UCSD-AML1 (cell line): ENCODE data around the gene FRAT2.

Experiments used
- DNase-seq: peaks from one replicate; lab custom pipeline; 2025; ENCODE audit not compliant: unreplicated experiment; lab: John Stamatoyannopoulos, UW

The FRAT2 gene

GRCh38 chr10:97327348-97328294 lies 6.9 kb downstream of the FRAT2 start:
- no peak for DNase-seq

- no peak for DNase-seq
Observed at GRCh38 chr10:97325754-97326153, 8.8 kb downstream of the FRAT2 start.

GRCh38 chr10:97323501-97323900 lies 11.0 kb downstream of the FRAT2 start:
- DNase-seq: no peak

GRCh38 chr10:97321804-97322190 lies 12.7 kb downstream of the FRAT2 start:
- DNase-seq: no peak

- peak; percentile 73 for DNase-seq
Observed at GRCh38 chr10:97321032-97321803, 13.3 kb downstream of the FRAT2 start.

GRCh38 chr10:97320480-97321031 lies 14.0 kb downstream of the FRAT2 start:
- DNase-seq: peak; percentile 70

GRCh38 chr10:97319671-97320479 lies 14.7 kb downstream of the FRAT2 start:
- DNase-seq: peak; percentile 84

GRCh38 chr10:97318772-97319651 lies 15.5 kb downstream of the FRAT2 start, which contains the start of gene FRAT1:
TSS of gene FRAT1 (plus strand) at chr10:97319271. CDS start at chr10:97319454, 183 bp downstream.
- DNase-seq: peak; percentile 89

- DNase-seq: no peak
Observed at GRCh38 chr10:97314671-97315070, 19.9 kb downstream of the FRAT2 start.

- no peak for DNase-seq
Observed at GRCh38 chr10:97312897-97313296, 21.6 kb downstream of the FRAT2 start.

- no peak for DNase-seq
Observed at GRCh38 chr10:97311111-97311626, 23.4 kb downstream of the FRAT2 start.

GRCh38 chr10:97307866-97308780 lies 26.4 kb downstream of the FRAT2 start:
- no peak for DNase-seq

- no peak for DNase-seq
Observed at GRCh38 chr10:97307441-97307840, 27.1 kb downstream of the FRAT2 start.

GRCh38 chr10:97302088-97302791 lies 32.3 kb downstream of the FRAT2 start:
- DNase-seq: no peak

GRCh38 chr10:97300980-97301379 lies 33.5 kb downstream of the FRAT2 start:
- no peak for DNase-seq

- DNase-seq: no peak
Observed at GRCh38 chr10:97298223-97298571, 36.3 kb downstream of the FRAT2 start.

GRCh38 chr10:97297556-97298222 lies 36.8 kb downstream of the FRAT2 start:
- no peak for DNase-seq

GRCh38 chr10:97292862-97293198 lies 41.7 kb downstream of the FRAT2 start:
- no peak for DNase-seq
